ENCODE data around the gene B3GAT1.

The B3GAT1 gene

DNA sequence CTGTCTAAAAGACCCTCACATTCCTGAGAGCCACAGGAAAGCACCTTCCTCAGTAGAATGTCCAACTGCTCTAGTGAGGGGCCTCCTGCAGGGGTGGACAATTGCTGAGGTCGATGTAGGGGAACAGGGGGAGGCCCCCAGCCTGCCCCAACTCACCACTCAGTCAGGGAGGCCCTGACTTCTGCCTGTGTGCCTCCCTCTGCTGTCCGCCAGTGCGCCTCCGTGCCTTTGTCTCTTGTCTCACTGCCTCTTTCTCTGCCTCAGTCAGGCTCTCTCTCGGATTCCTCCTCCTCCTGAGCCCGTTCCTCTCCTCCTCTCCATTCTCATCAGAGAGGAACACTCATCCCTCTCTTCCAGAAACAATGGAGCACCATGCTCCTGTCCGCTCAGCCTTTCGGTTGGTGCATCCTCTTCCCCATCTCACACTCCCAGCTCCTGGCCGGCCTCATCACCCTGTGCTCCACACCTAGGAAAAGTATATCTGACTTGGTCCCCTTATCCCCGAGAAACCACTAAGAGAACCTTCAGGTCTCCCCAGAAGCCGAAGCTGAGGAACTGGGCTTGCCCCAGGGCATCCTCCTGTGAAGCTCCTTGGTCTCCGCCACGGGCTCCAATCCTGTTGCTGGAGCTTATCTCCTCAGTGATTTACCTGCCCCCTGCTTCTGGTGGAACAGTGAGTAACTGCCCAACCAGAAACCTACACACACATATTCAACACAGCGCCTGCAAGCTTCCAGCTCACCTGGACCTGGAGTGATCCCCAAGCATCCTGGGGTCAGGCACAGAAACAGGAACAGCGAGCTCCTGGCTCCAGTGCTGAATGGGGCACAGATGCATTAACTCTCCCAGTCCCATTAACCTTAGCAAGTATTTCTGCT lies 2.3 kb downstream of the B3GAT1 start:
- DNase-seq, result no peak

DNA sequence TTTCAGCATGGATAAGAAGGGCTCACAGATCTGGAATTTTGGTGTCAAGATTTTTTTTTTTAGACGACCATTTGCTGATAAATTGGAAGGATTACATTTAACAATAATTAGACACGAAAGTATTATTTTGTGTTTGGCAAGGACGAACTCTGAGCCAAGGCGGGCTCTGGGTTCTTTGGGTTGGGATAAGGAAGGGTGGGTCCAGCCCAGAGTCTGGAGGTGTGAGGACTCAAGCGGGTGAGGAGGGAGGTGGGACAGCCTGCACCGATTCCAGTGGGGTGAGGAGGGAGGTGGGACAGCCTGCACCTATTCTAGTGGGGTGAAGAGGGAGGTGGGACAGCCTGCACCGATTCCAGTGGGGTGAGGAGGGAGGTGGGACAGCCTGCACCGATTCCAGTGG lies 4.1 kb downstream of the B3GAT1 start:
- DNase-seq, result no peak

DNA sequence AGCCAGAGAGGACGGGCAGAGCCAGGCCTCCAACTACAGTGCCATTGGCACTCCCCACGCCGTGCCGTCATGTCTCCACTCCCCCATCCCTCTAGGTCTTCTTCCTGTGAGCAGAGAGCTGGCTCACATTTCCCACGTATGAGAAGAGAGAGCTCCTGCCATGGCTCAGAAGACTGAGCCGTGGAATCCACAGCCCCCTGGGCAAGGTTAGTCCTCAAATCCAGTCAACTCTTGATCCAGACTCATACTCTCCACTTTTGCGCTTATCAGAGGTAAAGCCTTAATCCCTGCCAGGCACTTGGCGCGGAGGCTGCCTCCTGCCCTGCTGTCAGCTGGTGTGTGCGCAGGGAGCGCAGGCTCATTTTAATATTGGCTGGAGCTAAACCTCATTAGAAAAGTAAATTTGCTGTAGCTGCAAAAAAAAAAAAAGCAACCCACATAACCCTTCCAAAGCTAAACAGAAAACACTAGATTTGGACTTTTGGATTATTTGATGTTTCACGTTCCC lies 4.7 kb downstream of the B3GAT1 start:
- no peak for DNase-seq

DNA sequence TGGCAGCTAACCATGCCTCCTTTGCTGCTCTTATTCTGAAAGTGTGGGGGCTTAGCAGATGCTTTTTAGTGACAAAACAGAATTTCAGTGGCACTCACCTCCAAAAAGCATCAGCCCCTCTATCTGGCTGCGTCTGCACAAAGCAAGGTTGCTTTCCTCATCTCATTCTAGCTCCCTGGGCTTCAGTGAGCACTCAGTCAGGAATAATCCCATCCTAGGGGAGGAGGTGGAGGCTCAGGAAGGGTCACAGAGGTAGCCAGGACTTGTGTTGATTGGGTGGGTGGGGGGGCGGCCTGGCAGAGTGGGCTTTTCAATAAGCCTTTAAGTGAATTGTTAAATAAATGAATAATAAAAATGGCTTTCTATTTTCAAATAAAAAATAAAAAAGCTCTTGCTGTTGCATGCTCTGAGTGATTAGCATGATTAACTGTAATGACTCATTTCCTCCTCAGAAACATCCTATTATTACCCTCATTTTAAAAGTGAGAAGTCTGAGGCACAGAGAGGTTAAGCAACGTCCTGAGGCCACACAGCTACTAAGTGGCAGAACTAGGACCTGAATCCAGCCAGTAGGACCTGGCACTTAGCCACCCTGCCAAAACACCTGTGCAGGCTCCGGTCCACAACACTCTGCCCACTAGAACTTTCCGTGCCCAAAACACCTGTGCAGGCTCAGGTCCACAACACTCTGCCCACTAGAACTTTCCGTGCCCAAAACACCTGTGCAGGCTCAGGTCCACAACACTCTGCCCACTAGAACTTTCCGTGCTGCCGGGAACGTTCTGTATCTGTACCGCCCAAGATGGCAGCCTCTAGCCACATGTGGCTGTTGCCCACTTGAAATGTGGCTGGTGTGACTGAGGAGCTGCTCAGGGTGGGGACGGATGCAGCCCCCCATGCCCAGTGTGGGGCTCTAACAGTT lies 5.5 kb downstream of the B3GAT1 start:
- DNase-seq, result no peak

DNA sequence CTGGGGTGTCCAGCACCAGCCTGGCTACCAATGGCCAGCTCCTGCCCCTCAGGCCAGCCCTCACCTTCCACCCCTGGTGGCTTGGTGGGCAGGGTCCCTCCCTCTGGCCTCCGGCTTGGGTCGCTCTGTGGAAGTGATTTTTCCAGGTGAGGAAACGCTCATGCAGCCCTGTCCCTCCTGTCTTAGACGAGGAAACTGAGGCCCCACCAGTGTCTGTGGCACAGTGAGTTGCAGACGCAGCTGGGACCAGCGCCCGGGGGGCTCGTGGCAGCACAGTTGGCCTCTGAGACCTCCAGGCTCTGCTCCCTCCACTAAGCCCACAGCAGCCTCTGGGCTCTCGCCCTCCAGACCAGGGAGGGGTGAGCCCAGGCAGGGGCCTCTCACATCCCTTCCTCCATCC lies 6.2 kb downstream of the B3GAT1 start:
- DNase-seq, result no peak

DNA sequence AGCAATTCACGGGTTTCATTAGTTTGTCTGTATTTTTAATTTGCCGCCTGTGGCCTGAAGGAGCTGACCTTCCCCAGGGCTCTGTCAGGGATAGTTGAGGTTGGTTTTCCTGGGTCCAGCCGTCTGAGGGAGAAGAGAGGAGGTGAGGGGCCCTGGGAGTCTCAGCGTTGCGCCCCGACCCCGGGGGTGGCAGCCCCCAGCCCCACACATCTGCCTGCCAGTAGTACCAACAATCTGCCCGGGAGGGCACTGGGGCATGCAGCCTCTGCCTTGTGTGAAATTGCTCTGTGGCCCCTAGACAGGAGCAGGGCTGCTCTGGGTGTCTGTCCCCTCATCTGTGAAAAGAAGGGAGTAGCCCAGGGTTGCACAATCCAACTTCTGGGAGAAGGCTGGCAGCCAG lies 6.6 kb downstream of the B3GAT1 start:
- no peak for DNase-seq

DNA sequence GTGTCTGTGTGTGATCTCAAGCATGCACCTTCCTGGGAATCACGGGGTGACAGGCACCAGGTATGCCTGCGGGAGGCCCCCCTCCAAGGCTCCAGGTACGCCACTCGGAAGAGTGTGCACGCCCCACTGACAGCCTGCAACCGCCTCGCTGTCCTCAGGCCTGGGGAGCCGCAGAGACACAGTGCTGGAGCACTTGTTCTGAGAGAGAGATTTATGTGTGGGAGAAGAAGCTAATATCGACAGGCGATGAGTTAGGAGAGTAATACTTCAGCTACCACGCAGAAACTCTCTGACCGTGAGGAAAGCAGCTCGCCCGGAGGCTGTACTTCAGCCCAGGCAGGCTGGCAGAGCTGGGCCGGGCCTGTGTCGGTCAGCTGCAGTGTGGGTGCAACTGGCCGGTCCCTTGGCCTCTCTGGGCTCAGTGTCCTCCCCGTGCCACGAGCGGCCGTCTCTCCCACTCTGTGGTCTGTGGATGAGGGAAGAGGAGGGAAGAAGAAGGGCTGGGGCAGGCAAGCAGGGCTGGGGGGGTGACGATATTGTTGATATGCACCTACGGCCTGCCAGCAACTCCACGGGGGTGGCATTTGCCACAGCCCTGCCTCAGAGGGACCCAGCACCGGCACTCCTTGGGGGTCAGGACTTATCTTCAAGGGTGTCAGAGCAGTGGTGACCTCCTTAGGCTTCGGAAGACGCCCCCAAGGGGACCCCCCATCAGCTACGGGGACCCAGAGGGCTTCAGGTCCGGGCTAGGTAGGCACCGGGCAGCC lies 7.3 kb downstream of the B3GAT1 start:
- DNase-seq, result no peak

DNA sequence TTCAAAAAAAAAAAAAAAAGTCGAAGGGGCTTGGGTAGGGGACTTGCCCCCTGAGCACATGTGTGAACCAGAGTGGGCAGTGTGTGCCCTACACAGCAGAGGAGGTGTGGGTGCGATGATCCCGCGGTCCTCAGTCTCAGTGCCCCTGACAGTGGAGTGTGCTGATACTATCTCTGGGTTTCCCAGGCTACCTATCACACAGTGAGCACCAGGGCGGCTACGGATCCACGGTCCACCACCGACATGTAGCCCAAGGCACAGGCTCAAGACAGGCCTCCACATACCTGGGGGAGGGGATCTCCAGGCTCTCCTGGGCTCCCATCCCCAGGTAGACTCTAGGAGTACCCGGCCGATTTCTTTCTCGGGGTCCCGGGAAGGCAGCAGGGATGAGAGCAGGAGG lies 9.1 kb downstream of the B3GAT1 start:
- no peak for DNase-seq

DNA sequence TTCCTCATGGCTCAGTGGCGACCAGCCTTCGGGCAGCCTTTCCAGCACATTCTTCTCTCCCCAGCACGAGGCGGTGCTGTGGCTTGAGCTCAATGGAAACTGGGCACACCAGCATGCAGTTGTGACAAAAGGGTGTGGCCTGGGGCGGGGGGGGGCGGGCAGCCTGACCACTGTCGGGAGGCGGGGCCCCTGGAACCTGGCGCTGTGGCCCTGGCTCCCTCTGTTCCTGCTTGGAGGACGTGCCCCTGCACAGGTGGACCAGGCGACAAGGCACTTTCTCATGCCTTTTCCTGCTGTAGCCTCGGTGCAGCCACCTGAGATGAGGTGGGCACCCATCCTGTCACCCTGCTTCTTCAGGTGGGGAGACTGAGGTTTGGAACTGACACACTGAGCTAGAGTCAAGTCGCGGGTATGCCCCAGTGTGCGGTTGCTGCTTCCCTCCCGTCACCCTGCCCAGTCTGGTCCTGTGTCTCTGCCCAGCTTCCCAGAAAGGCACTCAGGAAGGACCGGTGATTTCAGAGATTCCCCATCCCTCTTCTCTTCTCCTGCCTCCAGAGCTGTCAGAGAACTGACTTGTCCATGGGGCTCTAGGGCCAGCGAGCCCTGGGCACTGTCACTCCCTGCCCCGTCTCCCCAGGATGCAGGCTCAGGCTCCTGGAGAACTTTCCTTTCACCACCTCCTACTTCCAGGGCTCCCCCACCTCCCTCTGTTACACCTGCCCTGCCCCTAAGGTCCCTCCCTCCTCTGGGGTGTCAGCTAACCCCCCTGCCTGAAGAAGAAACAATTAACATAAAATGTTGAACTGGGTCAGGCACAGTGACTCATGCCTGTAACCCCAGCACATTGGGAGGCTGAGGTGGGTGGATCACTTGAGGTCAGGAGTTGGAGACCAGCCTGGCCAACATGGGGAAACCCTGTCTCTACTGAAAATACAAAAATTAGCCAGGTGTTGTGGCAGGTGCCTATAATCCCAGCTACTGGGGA lies 9.9 kb downstream of the B3GAT1 start:
- no peak for DNase-seq

DNA sequence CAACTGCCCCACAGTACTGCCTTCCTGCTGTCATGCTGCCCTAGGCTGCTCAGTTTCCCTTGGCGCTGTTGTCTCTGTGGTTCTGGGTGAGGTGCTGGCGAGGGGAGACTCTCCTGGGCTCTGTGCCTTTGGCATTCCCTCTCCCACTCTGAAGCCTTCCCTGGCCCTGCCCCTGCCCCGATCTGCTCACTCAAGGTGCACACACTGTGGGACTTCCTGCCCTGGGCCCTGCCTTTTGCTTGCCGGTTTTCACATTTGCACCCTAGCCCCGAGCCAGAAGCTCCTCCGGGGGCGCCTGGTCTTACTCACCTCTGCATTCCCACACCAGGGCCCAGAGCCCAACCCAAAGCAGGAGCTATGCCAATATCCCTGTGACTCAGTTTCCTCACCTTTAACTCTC lies 12.0 kb downstream of the B3GAT1 start:
- DNase-seq, result no peak

DNA sequence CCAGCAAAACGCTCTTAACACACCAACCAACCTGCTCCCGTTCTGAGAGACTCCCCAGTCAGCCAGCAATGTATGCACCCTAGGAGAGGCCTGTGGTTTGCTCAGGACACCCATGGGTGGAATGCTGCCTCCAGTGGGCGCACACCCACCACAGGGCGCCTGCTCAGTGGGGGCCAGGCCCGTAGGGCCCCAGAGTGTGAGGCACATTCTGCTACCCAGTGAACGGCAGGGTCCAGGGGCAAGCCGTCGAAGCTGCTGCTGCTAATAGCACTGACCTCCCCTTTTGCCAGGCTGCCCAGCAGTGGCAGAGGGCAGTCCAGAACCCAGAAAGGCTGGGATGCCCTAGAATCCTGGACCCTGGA lies 12.8 kb downstream of the B3GAT1 start:
- DNase-seq, result no peak

DNA sequence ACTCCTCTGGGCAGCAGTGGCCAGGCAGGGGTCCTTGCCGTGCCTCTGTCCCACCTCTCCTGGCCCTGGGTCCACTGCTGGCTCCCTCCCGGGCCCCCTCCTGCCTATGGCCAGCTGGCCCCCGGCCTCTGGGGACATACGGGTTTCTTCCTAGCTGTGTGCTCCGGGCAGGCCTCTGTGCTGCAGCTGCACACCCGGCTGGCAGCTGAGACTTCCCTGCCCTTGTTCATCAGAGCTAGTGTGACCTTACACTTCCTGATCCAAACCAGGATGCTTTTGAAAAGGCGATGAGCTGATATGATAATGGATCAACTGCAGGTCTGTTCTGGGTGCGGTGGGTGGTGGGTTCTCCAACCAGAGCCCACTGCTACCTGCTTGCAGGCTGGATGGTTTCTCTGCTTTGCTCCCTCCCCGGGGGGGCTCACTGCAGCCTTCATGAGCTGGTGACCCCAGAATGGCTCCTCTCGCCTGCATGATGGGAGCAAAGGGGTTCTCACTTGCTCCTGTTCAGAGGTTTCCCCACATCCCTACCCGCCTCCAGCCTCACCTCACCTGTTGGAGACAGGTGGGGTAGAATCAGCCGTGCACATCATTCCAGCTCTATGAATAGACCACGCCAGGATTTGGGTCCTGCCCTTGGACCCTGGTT lies 13.3 kb downstream of the B3GAT1 start:
- DNase-seq, result no peak

DNA sequence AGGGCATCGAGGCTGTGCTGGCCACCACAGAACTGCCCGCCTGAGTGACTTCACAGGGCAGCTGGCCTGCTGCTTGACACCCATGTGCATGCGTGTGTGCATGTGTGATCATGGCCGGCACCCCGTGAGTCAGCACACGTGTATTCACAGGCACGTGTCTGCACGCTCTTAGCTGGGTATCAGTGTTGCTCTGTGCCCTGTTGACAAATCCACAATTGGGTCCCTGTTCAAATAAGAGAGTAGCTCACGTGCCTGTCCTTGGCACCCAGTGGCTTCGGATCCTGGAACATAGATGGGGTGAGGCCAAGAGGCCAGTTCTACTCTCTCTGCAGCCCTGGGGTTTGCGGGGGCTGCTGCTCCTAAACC lies 14.0 kb downstream of the B3GAT1 start:
- no peak for DNase-seq

DNA sequence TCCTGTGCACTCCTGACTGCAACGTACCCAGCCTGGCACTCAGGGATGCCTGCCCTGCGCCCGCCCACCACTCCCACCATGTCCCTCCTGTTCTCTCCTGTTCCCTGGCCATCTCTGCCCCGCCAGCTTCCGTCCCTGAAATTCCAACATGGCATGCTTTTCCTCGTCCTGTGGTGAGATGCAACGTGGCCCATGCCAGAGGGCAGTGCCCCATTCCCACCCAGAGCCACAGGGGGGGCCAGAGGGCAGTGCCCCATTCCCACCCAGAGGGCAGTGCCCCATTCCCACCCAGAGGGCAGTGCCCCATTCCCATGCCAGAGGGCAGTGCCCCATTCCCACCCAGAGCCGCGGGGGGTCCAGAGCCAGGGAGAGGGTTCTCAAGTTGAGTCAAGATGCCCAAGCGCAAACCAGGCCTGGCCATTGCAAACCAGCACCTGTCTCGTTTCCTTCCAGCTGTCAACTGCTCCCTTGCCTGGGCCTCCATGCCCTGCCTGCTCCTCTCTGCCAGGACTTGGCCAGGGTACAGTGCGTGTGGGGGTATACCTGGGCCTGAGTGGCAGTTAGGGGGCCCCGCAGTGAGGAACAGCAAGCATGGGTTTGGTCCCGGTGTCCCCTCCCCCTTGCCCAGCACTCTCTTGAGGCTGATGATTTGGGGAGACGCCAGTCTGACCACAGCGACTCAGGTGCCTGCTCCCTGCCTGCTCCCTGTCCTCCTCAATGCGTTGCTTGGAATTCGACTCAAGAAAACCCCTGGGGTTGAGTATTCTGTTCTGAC lies 14.6 kb downstream of the B3GAT1 start:
- DNase-seq, result no peak

DNA sequence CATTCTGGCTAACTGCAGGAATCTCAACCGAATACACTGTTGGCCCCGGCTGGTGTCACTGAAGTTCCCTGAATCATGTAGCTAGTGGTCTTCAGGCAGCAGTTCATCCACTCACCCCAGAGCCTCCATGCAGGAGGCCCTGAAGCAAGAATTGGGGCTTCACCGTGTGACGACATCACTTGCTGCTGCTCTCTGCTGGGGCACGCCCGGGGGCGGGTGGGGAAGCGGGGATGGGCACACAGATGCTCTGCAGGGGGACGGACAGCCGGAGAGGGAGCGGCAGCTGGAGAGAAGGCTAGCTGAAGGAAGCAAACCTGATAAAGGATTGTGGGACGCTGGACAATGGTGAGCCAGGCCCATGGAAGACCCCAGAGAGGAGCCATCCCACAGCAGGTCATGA lies 17.0 kb downstream of the B3GAT1 start:
- DNase-seq, result no peak

DNA sequence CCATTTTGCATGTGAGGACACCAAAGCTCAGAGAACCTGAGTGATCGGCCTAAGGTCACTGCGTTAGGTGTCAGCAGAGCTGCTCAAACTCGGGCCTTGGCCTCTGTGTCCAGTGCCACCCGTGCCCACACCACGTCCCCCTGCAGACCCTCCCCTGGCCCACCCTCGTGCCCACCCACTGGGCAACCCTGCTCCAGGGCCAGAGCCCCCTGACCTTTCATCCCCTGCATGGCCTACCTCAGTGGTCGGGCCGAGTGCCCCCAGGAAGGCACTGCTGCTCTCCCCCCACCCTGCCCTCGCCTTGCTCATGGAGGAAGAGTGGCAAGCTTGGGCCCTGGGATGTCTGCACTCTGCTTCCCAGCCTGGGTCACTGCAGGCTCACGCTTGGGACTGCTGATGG lies 17.7 kb downstream of the B3GAT1 start:
- no peak for DNase-seq

DNA sequence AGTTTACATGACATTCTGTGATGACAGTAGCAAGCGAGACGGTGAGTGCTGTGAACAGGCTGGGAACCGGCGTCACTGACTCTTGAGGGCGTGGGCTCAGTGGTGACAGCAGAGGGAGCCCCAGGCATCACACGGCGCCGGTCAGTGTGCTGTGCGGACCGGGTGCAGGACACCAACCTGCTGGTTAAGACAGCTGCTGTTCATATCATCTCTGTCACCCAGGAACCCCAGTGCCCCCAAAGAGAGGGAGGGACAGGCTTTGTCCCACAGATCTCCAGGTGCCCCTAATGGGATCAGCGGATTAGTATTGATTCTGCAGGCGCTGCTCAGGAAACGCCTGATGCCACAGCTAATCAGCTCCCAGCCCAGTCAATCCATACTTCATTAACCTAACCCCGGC lies 18.4 kb downstream of the B3GAT1 start:
- DNase-seq, result no peak

DNA sequence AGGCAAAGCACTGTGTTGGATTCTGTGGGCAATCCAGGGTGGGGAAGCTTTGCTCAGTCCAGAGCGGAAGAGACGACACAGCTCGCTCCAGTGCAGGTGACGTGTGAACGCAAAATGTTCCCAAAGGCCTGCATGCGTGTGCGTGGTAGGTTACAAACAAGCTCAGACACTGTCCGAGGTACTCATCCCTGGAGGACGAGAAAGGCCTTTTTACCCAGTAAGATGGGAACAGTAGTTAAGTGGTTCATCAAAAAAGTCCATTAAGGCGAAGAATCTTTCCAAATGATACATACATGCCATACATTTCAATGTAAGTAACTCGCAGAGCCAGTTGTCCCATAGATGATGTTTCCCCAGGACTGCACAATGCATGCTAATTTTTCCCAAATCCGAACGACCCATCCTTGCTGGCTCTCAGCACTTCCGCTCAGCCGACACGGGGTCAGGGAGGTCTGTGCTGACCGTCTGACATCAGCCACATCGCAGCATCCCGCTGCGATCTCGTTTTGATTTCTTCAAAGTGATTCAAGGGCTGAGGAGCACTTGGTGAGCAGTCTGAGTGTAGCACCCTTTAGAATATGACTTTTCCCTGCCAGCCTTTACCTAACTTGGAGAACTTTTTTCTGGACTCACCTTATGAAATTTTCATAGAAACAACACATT lies 19.0 kb downstream of the B3GAT1 start:
- no peak for DNase-seq

DNA sequence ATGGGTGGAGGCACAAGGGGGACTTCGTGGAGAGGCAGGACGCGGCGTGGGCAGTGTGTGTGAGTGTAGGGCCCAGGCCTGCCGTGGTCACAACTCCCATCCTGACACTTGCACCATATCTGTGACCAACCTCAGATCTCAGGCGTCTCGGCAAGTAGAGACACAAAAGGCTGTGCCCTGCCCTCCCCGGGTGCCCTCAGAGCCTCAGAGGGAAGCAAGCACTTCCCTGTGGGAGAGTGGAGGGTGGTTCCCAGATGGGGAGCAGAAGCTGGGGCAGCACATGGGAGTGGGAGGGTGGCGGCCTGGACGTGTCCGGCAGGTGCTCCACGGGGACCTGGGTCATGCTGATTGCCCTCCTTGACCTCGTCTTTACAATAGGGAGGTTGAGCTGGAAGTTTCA lies 20.4 kb downstream of the B3GAT1 start:
- DNase-seq, result no peak
